Prostate gland (tissue), 2 donors: ENCODE measurements around the gene AFTPH. TPM values are rescaled to one million over a fixed set of nuclear protein-coding genes. Genes with fewer than 3 reads are reported as not detected.

Source experiments
- DNase-seq: peaks from one replicate; pipeline ENCODE4 v3.0.0-alpha.2; 2019; ENCODE audit warnings: low spot score
- H3K27ac ChIP-seq, 2 donors: fragments of 200-600 bp; sonication (generic); 2 replicates each; pipeline ENCODE4 v1.5.1; 2017 to 2019
- H3K27me3 ChIP-seq: fragments of 200-600 bp; sonication (generic); replicated peaks from 2 replicates; pipeline ENCODE4 v1.5.1; 2019; ENCODE audit not compliant: insufficient read depth
- H3K36me3 ChIP-seq, 2 donors: fragments of 200-600 bp; sonication (generic); 1 replicate in 1 of 2; 2 replicates in 1 of 2; pipeline versions ENCODE4 v1.5.1 to v1.8.1; 2017 to 2019
- H3K4me1 ChIP-seq: fragments of 200-600 bp; sonication (generic); replicated peaks from 2 replicates; pipeline ENCODE4 v1.5.1; 2019
- H3K4me3 ChIP-seq, 2 donors: fragments of 200-600 bp; sonication (generic); 2 replicates each; pipeline ENCODE4 v1.5.1; 2017 to 2019
- H3K9me3 ChIP-seq: fragments of 200-600 bp; sonication (generic); 2 replicates; pipeline ENCODE4 v1.5.1; 2017
- POLR2A ChIP-seq: fragments of 450-650 bp; IDR thresholded peaks from one replicate; pipeline ENCODE4 v1.6.1; 2016; ENCODE audit warnings: antibody characterized with exemption, mild to moderate bottlenecking
- POLR2AphosphoS5 ChIP-seq: sonication (generic); formaldehyde crosslinking; IDR thresholded peaks from one replicate; pipeline ENCODE4 v1.6.1; 2017; ENCODE audit warnings: antibody characterized with exemption
- WGBS: methylation state at CpG from one replicate; pipeline ENCODE4 v1.1.5; 2018; 5-methylcytosine and 5-hydroxymethylcytosine counted together
- intact Hi-C: fragments of 100-400 bp; cut with DNase I; formaldehyde crosslinking; loops from one replicate; pipeline ENCODE4 v1.14.2; 2022
- total RNA-seq, 2 donors: library from RNA; depleted of rRNA; stranded (reverse); fragments of >200 nt; gene quantifications; one replicate each; pipeline ENCODE4 v1.1.0, GENCODE V29; 2016
- TF ChIP-seq, protein P1 (sequence below), 4 experiments: fragments of 200-600 bp in 2 of 4; fragments of 450-650 bp in 2 of 4; sonication (generic) in 2 of 4; IDR thresholded peaks; 1 replicate in 3 of 4; 2 replicates in 1 of 4; pipeline ENCODE4 v1.5.1; 2016 to 2019; ENCODE audit warnings: antibody characterized with exemption in 4 of 4, mild to moderate bottlenecking in 2 of 4, moderate library complexity in 2 of 4

Gene AFTPH
- total RNA-seq, 2 donors from 2014 or later: 61.3 to 68.1 TPM

GRCh38 chr2:64532030-64532429, 7.9 kb downstream of the AFTPH start:
- no peak for DNase-seq
- H3K36me3 ChIP-seq: no peaks in the 10 kb centered on the region
- intact Hi-C loops: no loop called here
- no peak overlapping the region for H3K4me3 ChIP-seq
- TF ChIP-seq POLR2AphosphoS5: no peak
- no peak for TF ChIP-seq POLR2A
- TF ChIP-seq, protein P1, sequence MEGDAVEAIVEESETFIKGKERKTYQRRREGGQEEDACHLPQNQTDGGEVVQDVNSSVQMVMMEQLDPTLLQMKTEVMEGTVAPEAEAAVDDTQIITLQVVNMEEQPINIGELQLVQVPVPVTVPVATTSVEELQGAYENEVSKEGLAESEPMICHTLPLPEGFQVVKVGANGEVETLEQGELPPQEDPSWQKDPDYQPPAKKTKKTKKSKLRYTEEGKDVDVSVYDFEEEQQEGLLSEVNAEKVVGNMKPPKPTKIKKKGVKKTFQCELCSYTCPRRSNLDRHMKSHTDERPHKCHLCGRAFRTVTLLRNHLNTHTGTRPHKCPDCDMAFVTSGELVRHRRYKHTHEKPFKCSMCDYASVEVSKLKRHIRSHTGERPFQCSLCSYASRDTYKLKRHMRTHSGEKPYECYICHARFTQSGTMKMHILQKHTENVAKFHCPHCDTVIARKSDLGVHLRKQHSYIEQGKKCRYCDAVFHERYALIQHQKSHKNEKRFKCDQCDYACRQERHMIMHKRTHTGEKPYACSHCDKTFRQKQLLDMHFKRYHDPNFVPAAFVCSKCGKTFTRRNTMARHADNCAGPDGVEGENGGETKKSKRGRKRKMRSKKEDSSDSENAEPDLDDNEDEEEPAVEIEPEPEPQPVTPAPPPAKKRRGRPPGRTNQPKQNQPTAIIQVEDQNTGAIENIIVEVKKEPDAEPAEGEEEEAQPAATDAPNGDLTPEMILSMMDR (IDR thresholded peaks at IDR 0.05): no peak
- H3K27ac ChIP-seq: no peak overlapping the region
- no peaks in the 10 kb centered on the region for H3K27me3 ChIP-seq
- no peaks in the 10 kb centered on the region for H3K4me1 ChIP-seq
- no peaks in the 10 kb centered on the region for H3K9me3 ChIP-seq

- intact Hi-C loops: no loop called here
- Histone ChIP-seq H3K4me3 (no peak overlapping the region), H3K4me1 (no peaks in the 10 kb centered on the region)
Measured at GRCh38 chr2:64533882-64534281, 9.8 kb downstream of the AFTPH start.

DNA sequence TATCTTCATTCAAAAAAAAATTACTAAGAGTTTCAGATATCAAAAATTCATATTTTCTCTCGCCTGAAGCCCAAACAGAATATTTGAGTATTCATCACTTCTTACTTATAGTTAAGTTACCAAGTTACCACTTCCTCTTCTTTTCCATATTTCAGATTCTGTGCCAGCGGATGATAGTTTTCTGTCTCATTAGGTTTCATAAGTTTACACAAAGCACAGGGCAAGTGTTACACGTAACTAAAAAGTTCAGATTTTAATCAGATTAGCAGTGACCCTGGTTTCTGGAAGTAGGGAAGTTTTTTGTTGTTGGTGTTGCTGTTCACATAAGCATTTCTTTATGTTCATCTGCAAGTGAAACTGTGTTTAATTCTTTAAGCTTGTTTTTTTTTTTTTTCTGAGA, 10.2 kb downstream of the AFTPH start:
- H3K4me3 ChIP-seq: no peak overlapping the region
- 72% methylated on average over 3 of the region's 3 CpGs for WGBS

More at GRCh38 chr2:64533882-64534281, 9.8 kb downstream of the AFTPH start:
- Histone ChIP-seq H3K27ac (no peak overlapping the region), H3K27me3 (no peaks in the 10 kb centered on the region), H3K9me3 (no peaks in the 10 kb centered on the region), H3K36me3 (no peaks in the 10 kb centered on the region)
- TF ChIP-seq, protein P1 (IDR thresholded peaks at IDR 0.05): no peak
- DNase-seq: no peak

DNA sequence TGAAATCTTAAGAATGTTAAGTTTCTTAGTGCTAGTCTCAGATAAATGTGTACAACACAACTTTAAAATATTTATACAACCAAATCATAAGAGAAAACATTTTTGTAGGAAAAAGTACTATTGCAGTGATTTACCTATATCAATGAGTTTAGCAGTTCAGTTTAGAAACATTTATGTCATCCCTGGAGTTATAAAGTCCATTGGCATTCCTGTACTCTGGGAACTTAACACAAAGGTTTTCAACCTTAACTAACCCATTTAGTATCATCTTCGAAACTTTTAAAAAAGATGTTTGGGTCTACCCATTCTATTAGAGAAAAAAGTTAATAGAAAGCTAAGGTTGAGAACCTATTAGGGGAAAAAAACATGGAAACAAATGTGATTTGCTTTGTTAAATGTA, 10.9 kb downstream of the AFTPH start:
- 98% methylated on average over 1 of the region's 1 CpG for whole genome bisulfite sequencing
- H3K4me3 ChIP-seq: no peak overlapping the region
- intact Hi-C loops: no loop called here
- H3K27ac ChIP-seq: no peak overlapping the region
- no peaks in the 10 kb centered on the region for H3K4me1 ChIP-seq
- DNase-seq: no peak
- no peaks in the 10 kb centered on the region for H3K36me3 ChIP-seq
- H3K9me3 ChIP-seq: no peaks in the 10 kb centered on the region
- no peaks in the 10 kb centered on the region for H3K27me3 ChIP-seq
- TF ChIP-seq POLR2A: no peak
- no peak for TF ChIP-seq POLR2AphosphoS5
- TF ChIP-seq, protein P1 (IDR thresholded peaks at IDR 0.05): no peak

More for the DNA sequence above, 10.2 kb downstream of the AFTPH start:
- intact Hi-C loops: no loop called here
- TF ChIP-seq POLR2A (no peak), POLR2AphosphoS5 (no peak)
- TF ChIP-seq, protein P1 (IDR thresholded peaks at IDR 0.05): no peak
- Histone ChIP-seq H3K27me3 (no peaks in the 10 kb centered on the region), H3K36me3 (no peaks in the 10 kb centered on the region), H3K9me3 (no peaks in the 10 kb centered on the region), H3K27ac (no peak overlapping the region), H3K4me1 (no peaks in the 10 kb centered on the region)
- DNase-seq: no peak

GRCh38 chr2:64537991-64538390, 13.9 kb downstream of the AFTPH start:
- Histone ChIP-seq H3K36me3 (no peaks in the 10 kb centered on the region), H3K27ac (no peak overlapping the region), H3K27me3 (no peaks in the 10 kb centered on the region), H3K9me3 (no peaks in the 10 kb centered on the region), H3K4me1 (no peaks in the 10 kb centered on the region), H3K4me3 (no peak overlapping the region)
- intact Hi-C loops: no loop called here
- no peak for DNase-seq
- no peak for TF ChIP-seq POLR2AphosphoS5
- TF ChIP-seq POLR2A: no peak
- TF ChIP-seq, protein P1 (IDR thresholded peaks at IDR 0.05): no peak
- 95% methylated on average over 2 of the region's 2 CpGs for WGBS
